NCI-H460 (cell line): Measurements from ENCODE around the gene LENG9. TPM values are rescaled to one million over a fixed set of nuclear protein-coding genes. Genes with fewer than 3 reads are reported as not detected.

Experiments used
- small RNA-seq, 2 experiments: library from RNA; depleted of rRNA; stranded (forward); fragments of <200 nt; gene quantifications; one replicate each; pipeline ENCODE3, GENCODE V24; 2014
- total RNA-seq: library from RNA; depleted of rRNA; stranded (reverse); fragments of >200 nt; shearing (Covaris generic); gene quantifications from 2 replicates; pipeline ENCODE4 v1.2.3, GENCODE V29; 2014; rRNA removed

Gene LENG9
- total RNA-seq, 1 experiment from 2014 or later, result 6.2 TPM

Small RNAs within 50 kb of the gene (small RNA-seq; reads per million reads assigned to genes)
- 0 reads per million in 2 experiments for gene AC245884.3

Other genes with a start within 250 kb of the LENG9 start
- not detected in 2 replicates for gene LILRB3, start 240.8 kb downstream of the LENG9 start, total RNA-seq
- gene LILRA6, start 221.0 kb downstream of the LENG9 start, total RNA-seq, result not detected in 2 replicates
- not detected in 2 replicates for gene LILRB5, start 206.5 kb downstream of the LENG9 start, total RNA-seq
- gene LILRB2, start 182.7 kb downstream of the LENG9 start, total RNA-seq, result not detected in 2 replicates
- not detected in 2 replicates for gene LILRA5, start 150.6 kb downstream of the LENG9 start, total RNA-seq
- gene LILRA4, start 124.6 kb downstream of the LENG9 start, total RNA-seq, result not detected in 2 replicates
- gene LAIR1, start 98.8 kb downstream of the LENG9 start, total RNA-seq, result not detected in 2 replicates
- gene TTYH1, start 48.3 kb downstream of the LENG9 start, total RNA-seq, result not detected in 2 replicates
- gene LENG8, start 14.6 kb downstream of the LENG9 start, total RNA-seq, result 30.4 and 32.9 TPM in 2 replicates
- 0.17 TPM in 1 of 2 replicates, not detected in the other for gene CDC42EP5, start 9.5 kb upstream of the LENG9 start, total RNA-seq
- gene LAIR2, start 39.1 kb upstream of the LENG9 start, total RNA-seq, result not detected in 2 replicates
- gene LILRA2, start 110.0 kb upstream of the LENG9 start, total RNA-seq, result not detected in 2 replicates
- not detected in 2 replicates for gene LILRA1, start 129.9 kb upstream of the LENG9 start, total RNA-seq
- gene LILRB1, start 166.7 kb upstream of the LENG9 start, total RNA-seq, result not detected in 2 replicates
- not detected in 2 replicates for gene LILRB4, start 199.2 kb upstream of the LENG9 start, total RNA-seq